HepG2 (cell line): ENCODE data around the gene HEXD. TPM values are rescaled to one million over a fixed set of nuclear protein-coding genes. Genes with fewer than 3 reads are reported as not detected.
A peak's percentile ranks its signal among the peaks of the same experiment; 100 is the strongest.

Source experiments
- ATF4 ChIP-seq, 2 experiments: fragments of 450-650 bp in 1 of 2; sonication (generic) in 1 of 2; formaldehyde crosslinking; IDR thresholded peaks; 2 replicates each; pipeline versions ENCODE4 v1.5.0 to v1.8.0; 2020 to 2022; ENCODE audit warnings: mild to moderate bottlenecking in 1 of 2, missing genetic modification reagents in 1 of 2
- ETV6 ChIP-seq: sonication (generic); formaldehyde crosslinking; conservative IDR thresholded peaks from 2 replicates; pipeline ENCODE4 v1.4.0; 2020; ENCODE audit warnings: missing genetic modification reagents
- FUBP1 ChIP-seq: sonication (generic); formaldehyde crosslinking; IDR thresholded peaks from 2 replicates; pipeline ENCODE4 v1.5.1; 2020; ENCODE audit warnings: missing genetic modification reagents, mild to moderate bottlenecking, borderline replicate concordance
- GPN1 ChIP-seq: sonication (generic); formaldehyde crosslinking; IDR thresholded peaks from 2 replicates; pipeline ENCODE4 v1.5.1; 2020; ENCODE audit warnings: missing genetic modification reagents, borderline replicate concordance
- MXD1 ChIP-seq: sonication (generic); formaldehyde crosslinking; IDR thresholded peaks from 2 replicates; pipeline ENCODE4 v1.4.0; 2020; ENCODE audit warnings: mild to moderate bottlenecking, missing genetic modification reagents
- MXD3 ChIP-seq: IDR thresholded peaks from 2 replicates; pipeline ENCODE4 v1.6.1; 2016; ENCODE audit warnings: mild to moderate bottlenecking, missing biosample characterization, missing genetic modification reagents
- NFE2L2 ChIP-seq: fragments of 150-350 bp; IDR thresholded peaks from 2 replicates; pipeline ENCODE4 v1.6.1; 2014; ENCODE audit warnings: low read length
- PBX2 ChIP-seq: IDR thresholded peaks from 2 replicates; pipeline ENCODE4 v1.6.1; 2016; ENCODE audit warnings: control low read depth
- SMYD3 ChIP-seq: sonication (generic); formaldehyde crosslinking; IDR thresholded peaks from 2 replicates; pipeline ENCODE4 v1.8.1; 2023; ENCODE audit warnings: mild to moderate bottlenecking, missing genetic modification reagents
- SP2 ChIP-seq: sonication (generic); formaldehyde crosslinking; IDR thresholded peaks from 2 replicates; pipeline ENCODE4 v1.5.1; 2020; ENCODE audit warnings: mild to moderate bottlenecking, missing genetic modification reagents
- TCF7 ChIP-seq: sonication (generic); IDR thresholded peaks from 2 replicates; pipeline ENCODE4 v1.6.1; 2016; ENCODE audit warnings: antibody characterized with exemption, low read depth
- ZBTB25 ChIP-seq: IDR thresholded peaks from 2 replicates; pipeline ENCODE4 v1.6.1; 2018; ENCODE audit warnings: missing genetic modification reagents
- ZBTB8A ChIP-seq: sonication (generic); formaldehyde crosslinking; IDR thresholded peaks from 2 replicates; pipeline ENCODE4 v1.4.0; 2020; ENCODE audit warnings: mild to moderate bottlenecking, low read depth, missing genetic modification reagents, borderline replicate concordance
- ZKSCAN8 ChIP-seq: IDR thresholded peaks from 2 replicates; pipeline ENCODE4 v1.6.1; 2016; ENCODE audit warnings: borderline replicate concordance, missing genetic modification reagents, missing compliant biosample characterization
- ZNF136 ChIP-seq: sonication (generic); formaldehyde crosslinking; IDR thresholded peaks from 2 replicates; pipeline ENCODE4 v1.8.1; 2022; ENCODE audit warnings: low read depth, mild to moderate bottlenecking, moderate library complexity, missing genetic modification reagents
- ZNF263 ChIP-seq: sonication (generic); formaldehyde crosslinking; IDR thresholded peaks from 2 replicates; pipeline ENCODE4 v1.4.0; 2020; ENCODE audit warnings: missing genetic modification reagents
- ZNF317 ChIP-seq: sonication (generic); formaldehyde crosslinking; IDR thresholded peaks from 2 replicates; pipeline ENCODE4 v1.5.0; 2020; ENCODE audit warnings: mild to moderate bottlenecking, missing genetic modification reagents
- ZNF431 ChIP-seq: sonication (generic); formaldehyde crosslinking; IDR thresholded peaks from 2 replicates; pipeline ENCODE4 v1.9.0; 2022; ENCODE audit warnings: missing genetic modification reagents, low read depth, mild to moderate bottlenecking, borderline replicate concordance
- ZNF44 ChIP-seq: sonication (generic); formaldehyde crosslinking; IDR thresholded peaks from 2 replicates; pipeline ENCODE4 v1.5.1; 2020; ENCODE audit warnings: mild to moderate bottlenecking, missing genetic modification reagents
- ZNF564 ChIP-seq: sonication (generic); formaldehyde crosslinking; IDR thresholded peaks from 2 replicates; pipeline ENCODE4 v1.8.1; 2023; ENCODE audit warnings: mild to moderate bottlenecking, missing genetic modification reagents
- ZNF580 ChIP-seq: IDR thresholded peaks from 2 replicates; pipeline ENCODE4 v1.6.1; 2016; ENCODE audit warnings: low read depth, borderline replicate concordance
- ZNF652 ChIP-seq: IDR thresholded peaks from 2 replicates; pipeline ENCODE4 v1.6.1; 2016; ENCODE audit warnings: low read depth, borderline replicate concordance
- ZNF784 ChIP-seq: sonication (generic); formaldehyde crosslinking; IDR thresholded peaks from 2 replicates; pipeline ENCODE4 v1.5.1; 2020; ENCODE audit warnings: missing genetic modification reagents, mild to moderate bottlenecking, borderline replicate concordance
- polyA plus RNA-seq, 8 experiments: library from polyadenylated mRNA; depleted of rRNA in 3 of 8; stranded (reverse) in 7 of 8; unstranded in 1 of 8; fragments of >200 nt; fragmentation: Illumina TruSeq in 4 of 8; extraction: Trizol in 4 of 8; gene quantifications; 2 replicates each; pipeline versions ENCODE4 v1.2.1 to v1.2.3, GENCODE V29; 2011 to 2016; ENCODE audit warnings: low read depth in 4 of 8, missing spikeins in 1 of 8, mixed read lengths in 1 of 8; ENCODE audit not compliant: insufficient read depth in 1 of 8
- total RNA-seq, 5 experiments: library from RNA; depleted of rRNA; stranded (reverse); fragments of >200 nt; fragmentation: Illumina TruSeq; extraction: Trizol; gene quantifications; 2 replicates each; pipeline ENCODE4 v1.2.3, GENCODE V29; 2016; ENCODE audit warnings: low read depth in 1 of 5

Gene HEXD
- total and polyA plus RNA-seq, 2 of the 13 experiments (the other 11 are each of a cell fraction or from before 2014, with no cell fraction given): 22.3 to 41.8 TPM

- TF ChIP-seq ZBTB25 (CRISPR knock-in tag) (peak; percentile 94), FUBP1 (CRISPR knock-in tag) (no peak), ZNF317 (CRISPR knock-in tag) (peak; percentile 92), ZNF263 (CRISPR knock-in tag) (peak; percentile 80), TCF7 (no peak), ZNF136 (CRISPR knock-in tag) (no peak), SMYD3 (CRISPR knock-in tag) (peak; percentile 91), NFE2L2 (no peak), ZNF580 (CRISPR knock-in tag) (peak; percentile 96), MXD3 (CRISPR knock-in tag) (peak; percentile 98), GPN1 (CRISPR knock-in tag) (peak; percentile 93), ZNF564 (CRISPR knock-in tag) (peak; percentile 92), ZNF44 (peak; percentile 91), MXD1 (CRISPR knock-in tag) (peak; percentile 92), ZNF784 (CRISPR knock-in tag) (peak; percentile 74; the same call in 1 of the 2 replicates), ZNF652 (CRISPR knock-in tag) (no peak), ZNF431 (CRISPR knock-in tag) (peak; percentile 75), ZBTB8A (no peak), ATF4 (CRISPR knock-in tag; IDR thresholded peaks at IDR 0.05) (no peak), PBX2 (CRISPR knock-in tag) (no peak), ETV6 (CRISPR knock-in tag) (peak; percentile 95), SP2 (CRISPR knock-in tag) (no peak), ZKSCAN8 (CRISPR knock-in tag) (0 out of 2 replicates have a peak, but pooled peaks have one; percentile 38)
Observed at GRCh38 chr17:82414548-82415281, 3.4 kb upstream of the HEXD start (continued).
